Kidney capillary endothelial cell (primary cell): Measurements from ENCODE around the gene UBE2L5.

Source experiments
- DNase-seq: peaks from one replicate; pipeline ENCODE4 v3.0.0-alpha.2; 2018; ENCODE audit warnings: low spot score

The UBE2L5 gene

GRCh38 chr13:30422054-30422839 is at the start of gene UBE2L5:
TSS of gene UBE2L5 (plus strand) at chr13:30422493. CDS start at chr13:30427991, 5,498 bp downstream.
- peak; percentile 53 for DNase-seq

DNA sequence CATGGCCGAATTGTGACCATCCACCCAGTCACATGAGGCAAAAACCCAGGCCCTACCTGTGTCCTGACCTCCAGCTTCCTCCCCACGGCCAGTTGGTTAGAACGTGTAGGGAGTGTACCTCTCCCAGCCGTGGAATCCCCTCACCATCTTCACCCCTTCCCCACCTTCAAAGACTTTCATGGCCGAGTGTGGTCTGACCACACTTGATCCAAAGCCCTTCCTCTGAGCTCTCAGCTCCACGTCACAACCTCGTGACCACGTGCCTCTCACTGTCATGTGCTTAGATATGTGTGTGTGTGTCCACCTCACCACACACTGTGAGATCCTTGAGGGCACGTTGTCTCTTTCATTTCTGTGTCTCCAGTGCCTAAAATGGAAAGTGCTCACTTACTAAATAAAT is 48.6 kb upstream of the UBE2L5 start:
- DNase-seq, result no peak

DNA sequence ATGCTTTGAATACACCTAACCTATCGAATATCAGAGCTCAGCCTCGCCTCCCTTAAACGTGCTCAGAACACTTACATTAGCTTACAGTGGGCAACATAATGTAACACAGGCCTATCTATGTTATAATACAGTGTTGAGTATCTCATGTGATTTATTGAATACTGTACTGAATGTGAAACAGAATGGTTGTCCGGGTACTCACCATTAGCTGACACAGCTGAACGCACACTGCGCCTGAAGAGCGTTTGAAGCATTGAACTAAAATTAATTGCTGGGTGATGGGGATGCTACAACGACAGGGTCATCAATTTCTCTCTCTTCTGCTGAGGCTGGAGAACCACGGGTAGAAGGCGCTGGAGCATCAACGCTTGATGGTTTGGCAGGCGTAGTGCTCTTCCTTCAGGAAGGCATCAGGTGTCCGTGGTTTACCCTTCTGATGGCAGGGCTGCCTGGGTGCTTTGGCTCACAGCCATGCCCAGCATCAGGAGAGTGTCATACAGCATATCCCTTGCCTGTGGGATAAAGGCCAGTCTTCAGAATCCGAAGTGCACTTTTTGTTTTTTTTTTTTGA is 46.9 kb upstream of the UBE2L5 start:
- DNase-seq, result no peak

- DNase-seq, result no peak
Observed at GRCh38 chr13:30376426-30377311, 45.6 kb upstream of the UBE2L5 start.

- no peak for DNase-seq
Observed at GRCh38 chr13:30377312-30377685, 45.0 kb upstream of the UBE2L5 start.

GRCh38 chr13:30378191-30378590 is 44.1 kb upstream of the UBE2L5 start:
- no peak for DNase-seq

GRCh38 chr13:30381049-30381448 is 41.2 kb upstream of the UBE2L5 start:
- DNase-seq, result no peak

DNA sequence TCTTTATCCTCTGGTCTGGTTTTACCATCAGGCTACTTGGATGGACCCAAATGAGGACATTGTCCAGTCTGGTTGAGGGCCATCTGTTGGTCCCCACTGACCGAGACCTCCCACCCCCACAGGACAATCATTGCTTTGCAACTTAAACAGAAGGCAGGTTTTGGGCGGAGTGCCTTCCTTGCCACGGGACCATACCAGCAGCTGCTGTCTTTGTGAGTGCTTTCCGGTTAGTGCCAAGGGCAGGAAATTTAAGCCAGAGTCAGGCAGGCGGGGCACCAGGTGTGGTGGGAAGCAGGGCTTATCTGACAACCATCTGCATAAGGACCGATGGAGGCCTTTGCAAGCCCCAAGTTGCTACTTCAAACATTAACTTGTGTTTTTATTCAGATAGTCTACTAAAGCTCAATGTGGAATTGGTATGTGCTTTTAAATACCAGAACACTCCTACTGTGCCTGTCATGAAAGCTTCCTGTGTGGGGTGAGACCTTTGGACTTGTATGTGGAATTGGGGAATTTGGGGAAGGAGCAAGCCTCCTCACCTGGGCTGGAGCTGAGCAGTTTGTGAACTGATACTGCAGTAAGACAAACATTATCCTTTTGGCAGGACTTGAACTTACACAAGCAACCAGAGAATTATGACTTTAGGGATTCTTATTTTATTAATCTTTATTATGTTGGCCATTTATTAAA is 39.3 kb upstream of the UBE2L5 start:
- DNase-seq, result no peak

DNA sequence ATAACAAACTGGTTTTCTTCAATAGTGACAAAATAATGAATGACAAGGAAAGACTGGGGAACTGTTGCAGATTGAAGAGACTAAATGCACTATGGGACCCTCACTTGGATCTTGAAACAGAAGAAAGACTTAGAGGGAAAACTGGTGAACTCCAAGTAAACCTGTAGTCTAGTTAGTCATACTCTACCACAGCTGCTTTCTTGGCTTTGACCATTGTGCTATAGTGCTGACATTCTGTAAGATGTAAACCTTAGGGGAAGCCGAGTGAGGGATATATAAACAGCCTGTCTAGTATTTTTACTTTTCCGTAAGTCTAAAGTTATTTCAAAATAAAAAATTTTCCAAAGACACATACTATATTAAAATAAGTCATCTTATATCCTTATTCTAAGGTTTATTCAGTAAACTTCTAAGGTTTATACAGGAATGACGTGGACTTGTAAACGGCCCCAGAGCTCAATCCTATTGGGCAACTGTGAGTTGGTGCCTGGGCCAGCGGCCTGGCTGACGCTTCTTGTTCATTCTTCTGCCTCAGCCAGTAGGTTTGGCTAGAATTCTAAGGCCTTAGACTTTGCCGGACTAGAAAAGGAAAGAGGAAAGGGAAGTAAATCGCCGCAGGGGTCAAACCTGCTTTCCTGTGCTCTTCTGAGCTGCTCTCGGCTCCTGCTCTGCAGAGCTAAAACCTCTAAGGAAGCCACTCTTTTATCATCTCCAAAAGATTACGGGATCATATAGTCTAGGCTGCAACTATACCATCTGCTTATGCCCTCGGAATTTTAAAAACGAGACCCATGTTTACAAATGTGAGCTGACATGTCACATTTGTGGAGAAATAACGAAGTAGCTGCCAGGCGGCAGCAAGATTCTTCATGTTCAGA is 33.6 kb upstream of the UBE2L5 start:
- no peak for DNase-seq

GRCh38 chr13:30391956-30392680 is 30.2 kb upstream of the UBE2L5 start:
- DNase-seq, result no peak

GRCh38 chr13:30392681-30393045 is 29.6 kb upstream of the UBE2L5 start:
- DNase-seq, result no peak

- DNase-seq, result no peak
Observed at GRCh38 chr13:30394751-30395191, 27.5 kb upstream of the UBE2L5 start.

DNA sequence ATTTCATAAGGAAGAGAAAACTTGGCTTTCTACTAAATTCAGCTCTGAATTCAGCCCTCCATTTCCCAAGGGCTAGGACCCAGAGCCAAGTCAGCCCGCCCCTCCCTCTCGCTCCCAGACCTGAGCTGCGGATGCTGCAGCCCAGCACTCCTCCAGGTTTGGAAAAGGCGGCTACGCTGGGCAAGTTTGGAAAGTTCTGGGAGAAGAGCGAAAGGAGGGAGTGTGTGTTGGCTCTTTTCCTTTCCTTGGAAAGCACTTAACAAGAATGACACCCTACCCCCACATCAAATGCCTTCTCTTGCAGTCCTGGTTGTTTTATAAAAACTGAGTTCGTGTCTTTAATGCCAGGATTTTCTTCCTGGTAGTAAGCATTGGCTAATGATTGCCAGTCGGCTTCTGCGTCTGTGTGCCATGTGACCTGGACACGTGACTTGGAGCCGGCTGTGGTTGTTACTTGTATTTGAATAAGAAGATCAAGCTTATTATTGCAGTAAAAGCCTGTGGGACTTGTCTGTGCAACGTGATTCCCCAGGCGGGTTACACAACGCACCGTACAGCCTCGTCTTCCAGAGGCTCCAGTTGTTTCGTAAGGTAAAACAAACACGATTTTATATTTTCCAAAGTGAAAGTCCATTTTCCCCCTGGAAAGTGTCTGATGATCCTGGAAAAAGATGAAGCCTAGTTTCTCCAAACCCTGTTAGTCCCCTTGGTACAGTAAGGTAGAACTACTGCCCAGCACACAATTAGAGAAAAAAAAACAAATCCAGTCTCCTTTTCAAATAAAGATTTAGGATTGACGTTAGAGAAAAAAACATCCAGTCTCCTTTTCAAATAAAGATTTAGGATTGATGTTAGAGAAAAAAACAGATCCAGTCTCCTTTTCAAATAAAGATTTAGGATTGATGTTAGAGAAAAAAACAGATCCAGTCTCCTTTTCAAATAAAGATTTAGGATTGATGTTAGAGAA is 26.8 kb upstream of the UBE2L5 start:
- DNase-seq, result peak; percentile 60

DNA sequence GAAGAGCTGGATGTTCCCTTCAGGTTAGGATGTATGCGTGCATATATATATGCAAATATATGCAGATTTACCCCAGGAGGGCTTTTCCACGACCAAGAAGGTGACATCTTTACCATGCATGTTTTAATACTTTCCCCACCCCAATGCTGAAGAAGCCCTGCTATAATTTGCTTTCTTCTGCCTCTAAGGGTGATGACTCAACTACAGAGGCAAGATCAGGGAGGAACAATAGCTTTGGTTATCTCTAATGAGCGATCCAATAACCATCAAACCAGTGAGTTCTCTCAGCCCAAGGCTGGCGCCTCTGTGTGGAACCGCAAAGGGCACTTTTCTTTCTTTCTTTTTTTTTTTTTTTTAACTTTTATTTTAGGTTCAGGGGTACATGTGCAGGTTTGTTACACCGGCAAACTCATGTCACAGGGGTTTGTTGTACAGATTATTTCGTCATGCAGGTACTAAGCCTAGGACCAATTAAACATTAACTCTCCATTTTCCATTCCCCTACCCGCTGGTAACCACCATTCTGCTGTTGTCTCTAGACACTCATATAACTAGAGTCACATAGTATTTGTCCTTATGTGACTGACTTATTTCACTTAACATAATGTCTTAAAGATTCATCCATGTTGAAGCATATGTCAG is 25.7 kb upstream of the UBE2L5 start:
- no peak for DNase-seq

GRCh38 chr13:30398601-30399072 is 23.7 kb upstream of the UBE2L5 start:
- DNase-seq, result no peak

GRCh38 chr13:30400376-30400775 is 21.9 kb upstream of the UBE2L5 start:
- no peak for DNase-seq

GRCh38 chr13:30401347-30401746 is 20.9 kb upstream of the UBE2L5 start:
- DNase-seq, result no peak

DNA sequence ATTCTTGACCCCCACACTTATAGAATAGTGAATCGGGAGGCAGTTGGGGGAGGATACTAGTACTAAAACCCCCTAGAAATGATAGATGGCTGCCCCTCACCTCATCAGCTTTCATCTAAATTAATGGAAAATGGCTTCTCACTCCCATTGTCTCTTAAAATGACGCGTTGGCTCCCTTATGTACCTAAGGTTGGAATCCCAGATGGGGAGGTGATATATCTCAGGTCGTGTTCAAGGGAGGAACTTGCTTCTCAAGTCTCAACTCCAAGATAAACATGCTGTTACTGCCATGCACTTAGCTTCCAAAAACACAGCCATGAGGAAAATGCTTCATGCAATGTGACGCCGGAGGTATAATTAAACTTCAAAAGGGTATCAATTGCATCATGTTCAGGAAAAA is 18.8 kb upstream of the UBE2L5 start:
- DNase-seq, result no peak

DNA sequence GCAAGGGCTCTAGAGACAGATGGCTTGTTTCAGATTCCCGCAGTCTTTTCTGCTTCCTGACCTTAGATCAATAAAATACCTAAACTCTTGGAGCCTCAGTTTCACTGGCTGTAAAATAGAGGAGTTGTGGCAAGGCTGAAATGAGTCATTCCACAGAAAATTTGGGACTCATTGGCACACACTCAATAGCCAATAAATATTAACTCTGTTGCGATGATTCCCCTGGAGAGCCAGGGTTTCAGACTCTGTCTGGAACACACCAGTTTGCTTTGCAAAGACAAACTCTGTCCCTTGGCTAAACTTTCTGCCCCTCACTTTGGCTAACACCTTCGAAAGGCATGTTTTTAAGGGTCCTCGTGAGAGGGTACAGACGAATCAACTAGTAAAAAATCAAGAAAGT is 18.1 kb upstream of the UBE2L5 start:
- no peak for DNase-seq
